ENCODE results near the gene HERC5. TPM values are rescaled to one million over a fixed set of nuclear protein-coding genes. Genes with fewer than 3 reads are reported as not detected.

HERC5 gene
- total RNA-seq, 1 experiment from 2014 or later: 0.63 TPM

DNA sequence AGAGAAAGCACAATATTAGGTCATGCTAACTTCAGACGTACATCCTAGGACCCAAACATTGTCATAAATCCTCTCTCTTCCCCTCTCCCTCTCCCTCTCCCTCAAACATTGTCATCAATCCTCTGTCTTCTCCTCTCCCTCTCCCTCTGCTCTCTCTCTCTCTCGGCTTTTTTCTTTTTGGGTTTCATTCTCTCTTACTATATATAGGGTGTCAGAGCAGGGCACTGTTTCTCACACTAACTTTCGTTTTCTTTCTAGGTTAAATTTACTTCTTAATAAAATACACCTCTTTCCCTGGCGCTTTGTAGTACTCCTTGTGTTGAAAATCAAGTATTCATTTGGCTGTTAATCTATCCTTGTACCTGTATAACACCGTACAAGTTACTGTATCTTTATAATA is 37.0 kb upstream of the HERC5 start:
- Mint-ChIP-seq H3K36me3 (ENCODE audit: insufficient read depth, unreplicated experiment) (no peaks in the 10 kb centered on the region), H3K27me3 (ENCODE audit: insufficient read depth, unreplicated experiment) (no peaks in the 10 kb centered on the region), H3K4me1 (ENCODE audit: insufficient read depth, unreplicated experiment) (no peaks in the 10 kb centered on the region), H3K27ac (ENCODE audit: low read depth, unreplicated experiment) (no peak overlapping the region), H3K9me3 (ENCODE audit: unreplicated experiment) (no peaks in the 10 kb centered on the region), H3K4me3 (ENCODE audit: unreplicated experiment) (no peak overlapping the region)
- no TSS peak for BruUV-seq (replicated peaks)
- DNase-seq (ENCODE audit: unreplicated experiment): no peak
- intact Hi-C loops (cut with micrococcal nuclease): no loop called here
- ChIA-PET POLR2A (interaction anchor here (1.4 kb wide), 1 partner anchor 10 kb away, joined by 4 read pairs; no protein-coding TSS in a partner anchor), CTCF (interaction anchor here (0.6 to 1.0 kb wide), 2 partner anchors 25 to 121 kb away, joined by 3 read pairs; no protein-coding TSS in a partner anchor)
- TF ChIP-seq, protein P1, sequence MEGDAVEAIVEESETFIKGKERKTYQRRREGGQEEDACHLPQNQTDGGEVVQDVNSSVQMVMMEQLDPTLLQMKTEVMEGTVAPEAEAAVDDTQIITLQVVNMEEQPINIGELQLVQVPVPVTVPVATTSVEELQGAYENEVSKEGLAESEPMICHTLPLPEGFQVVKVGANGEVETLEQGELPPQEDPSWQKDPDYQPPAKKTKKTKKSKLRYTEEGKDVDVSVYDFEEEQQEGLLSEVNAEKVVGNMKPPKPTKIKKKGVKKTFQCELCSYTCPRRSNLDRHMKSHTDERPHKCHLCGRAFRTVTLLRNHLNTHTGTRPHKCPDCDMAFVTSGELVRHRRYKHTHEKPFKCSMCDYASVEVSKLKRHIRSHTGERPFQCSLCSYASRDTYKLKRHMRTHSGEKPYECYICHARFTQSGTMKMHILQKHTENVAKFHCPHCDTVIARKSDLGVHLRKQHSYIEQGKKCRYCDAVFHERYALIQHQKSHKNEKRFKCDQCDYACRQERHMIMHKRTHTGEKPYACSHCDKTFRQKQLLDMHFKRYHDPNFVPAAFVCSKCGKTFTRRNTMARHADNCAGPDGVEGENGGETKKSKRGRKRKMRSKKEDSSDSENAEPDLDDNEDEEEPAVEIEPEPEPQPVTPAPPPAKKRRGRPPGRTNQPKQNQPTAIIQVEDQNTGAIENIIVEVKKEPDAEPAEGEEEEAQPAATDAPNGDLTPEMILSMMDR (IDR thresholded peaks at IDR 0.05; ENCODE audit: unreplicated experiment): no peak

DNA sequence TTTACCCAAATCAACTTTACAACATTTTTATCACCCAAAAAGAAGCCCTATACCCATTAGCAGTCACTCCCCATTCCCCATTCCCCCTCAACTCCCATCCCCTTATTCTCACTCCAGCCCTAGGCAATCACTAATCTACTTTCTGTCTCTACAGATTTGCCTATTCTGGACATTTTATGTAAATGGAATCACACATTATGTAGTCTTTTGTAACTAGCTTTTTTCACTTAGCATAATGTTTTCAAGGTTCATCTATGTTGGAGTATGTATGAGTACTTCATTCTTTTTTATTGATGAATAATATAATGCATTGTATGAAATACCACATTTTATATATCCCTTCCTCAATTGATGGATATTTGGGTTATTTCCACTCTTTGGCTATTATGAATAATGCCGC is 36.1 kb upstream of the HERC5 start:
- no peak overlapping the region for H3K27ac Mint-ChIP-seq (ENCODE audit: low read depth, unreplicated experiment)
- no TSS peak for BruUV-seq (replicated peaks)
- H3K4me3 Mint-ChIP-seq (ENCODE audit: unreplicated experiment): no peak overlapping the region
- no peaks in the 10 kb centered on the region for H3K4me1 Mint-ChIP-seq (ENCODE audit: insufficient read depth, unreplicated experiment)
- H3K36me3 Mint-ChIP-seq (ENCODE audit: insufficient read depth, unreplicated experiment): no peaks in the 10 kb centered on the region
- intact Hi-C loops (cut with micrococcal nuclease): no loop called here
- TF ChIP-seq, protein P1 (IDR thresholded peaks at IDR 0.05; ENCODE audit: unreplicated experiment): no peak
- no peak for DNase-seq (ENCODE audit: unreplicated experiment)
- H3K9me3 Mint-ChIP-seq (ENCODE audit: unreplicated experiment): no peaks in the 10 kb centered on the region
- ChIA-PET CTCF (no interaction called here), POLR2A (interaction anchor here (1.4 kb wide), 1 partner anchor 9 kb away, joined by 4 read pairs; no protein-coding TSS in a partner anchor)
- no peaks in the 10 kb centered on the region for H3K27me3 Mint-ChIP-seq (ENCODE audit: insufficient read depth, unreplicated experiment)

DNA sequence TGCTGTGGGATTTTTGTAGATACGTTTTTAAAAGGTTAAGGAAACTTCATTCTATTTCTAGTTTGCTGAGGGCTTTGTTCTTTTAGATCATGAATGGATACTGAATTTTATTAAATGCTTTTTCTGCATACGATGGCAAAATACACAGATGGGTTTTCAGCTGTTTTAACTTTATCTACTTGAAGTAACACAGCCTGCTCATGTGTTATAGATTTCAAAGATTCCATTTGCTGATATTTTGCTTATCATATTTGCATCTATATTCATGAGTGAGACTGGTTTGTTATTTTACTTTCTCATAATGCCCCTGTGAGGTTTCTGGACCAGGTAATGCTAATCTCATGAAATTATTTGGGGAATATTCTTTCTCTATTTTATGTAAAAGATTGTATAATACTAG is 34.5 kb upstream of the HERC5 start:
- Mint-ChIP-seq H3K9me3 (ENCODE audit: unreplicated experiment) (no peaks in the 10 kb centered on the region), H3K4me1 (ENCODE audit: insufficient read depth, unreplicated experiment) (no peaks in the 10 kb centered on the region), H3K27ac (ENCODE audit: low read depth, unreplicated experiment) (no peak overlapping the region), H3K27me3 (ENCODE audit: insufficient read depth, unreplicated experiment) (no peaks in the 10 kb centered on the region), H3K36me3 (ENCODE audit: insufficient read depth, unreplicated experiment) (no peaks in the 10 kb centered on the region), H3K4me3 (ENCODE audit: unreplicated experiment) (no peak overlapping the region)
- ChIA-PET CTCF (no interaction called here), POLR2A (no interaction called here)
- no peak for DNase-seq (ENCODE audit: unreplicated experiment)
- no TSS peak for BruUV-seq (replicated peaks)
- intact Hi-C loops (cut with micrococcal nuclease): no loop called here
- TF ChIP-seq, protein P1 (IDR thresholded peaks at IDR 0.05; ENCODE audit: unreplicated experiment): no peak

DNA sequence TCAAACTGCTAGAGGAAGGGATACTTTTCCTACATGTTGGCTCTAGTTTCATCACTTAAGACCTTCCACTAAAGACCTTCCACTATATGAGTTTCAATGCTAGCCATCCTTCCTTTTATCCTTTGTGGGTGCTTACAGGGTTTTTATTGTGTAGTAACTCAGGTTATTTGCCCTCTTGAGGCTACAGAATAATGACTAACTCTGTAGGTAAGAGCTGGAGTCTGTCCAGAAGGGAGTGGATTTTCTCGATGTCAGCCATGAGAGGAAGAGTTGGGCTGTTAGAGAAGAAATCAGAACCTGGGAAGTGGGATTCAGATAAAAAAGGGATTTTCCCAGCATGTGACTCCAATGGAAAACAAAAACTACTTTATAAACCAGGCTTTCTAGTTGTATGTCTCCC is 27.5 kb upstream of the HERC5 start:
- no peak for DNase-seq (ENCODE audit: unreplicated experiment)
- Mint-ChIP-seq H3K27me3 (ENCODE audit: insufficient read depth, unreplicated experiment) (no peaks in the 10 kb centered on the region), H3K36me3 (ENCODE audit: insufficient read depth, unreplicated experiment) (no peaks in the 10 kb centered on the region), H3K4me3 (ENCODE audit: unreplicated experiment) (no peak overlapping the region), H3K4me1 (ENCODE audit: insufficient read depth, unreplicated experiment) (no peaks in the 10 kb centered on the region), H3K9me3 (ENCODE audit: unreplicated experiment) (no peaks in the 10 kb centered on the region), H3K27ac (ENCODE audit: low read depth, unreplicated experiment) (no peak overlapping the region)
- intact Hi-C loops (cut with micrococcal nuclease): no loop called here
- ChIA-PET CTCF (interaction anchor here (0.9 kb wide), 1 partner anchor 473 kb away, joined by 3 read pairs; no protein-coding TSS in a partner anchor), POLR2A (interaction anchor here (0.9 kb wide), 1 partner anchor 9 kb away, joined by 4 read pairs; no protein-coding TSS in a partner anchor)
- no TSS peak for BruUV-seq (replicated peaks)
- TF ChIP-seq, protein P1 (IDR thresholded peaks at IDR 0.05; ENCODE audit: unreplicated experiment): no peak

Measured in MCF 10A (cell line).